ENCODE measurements around the gene KRT7.

The KRT7 gene

DNA sequence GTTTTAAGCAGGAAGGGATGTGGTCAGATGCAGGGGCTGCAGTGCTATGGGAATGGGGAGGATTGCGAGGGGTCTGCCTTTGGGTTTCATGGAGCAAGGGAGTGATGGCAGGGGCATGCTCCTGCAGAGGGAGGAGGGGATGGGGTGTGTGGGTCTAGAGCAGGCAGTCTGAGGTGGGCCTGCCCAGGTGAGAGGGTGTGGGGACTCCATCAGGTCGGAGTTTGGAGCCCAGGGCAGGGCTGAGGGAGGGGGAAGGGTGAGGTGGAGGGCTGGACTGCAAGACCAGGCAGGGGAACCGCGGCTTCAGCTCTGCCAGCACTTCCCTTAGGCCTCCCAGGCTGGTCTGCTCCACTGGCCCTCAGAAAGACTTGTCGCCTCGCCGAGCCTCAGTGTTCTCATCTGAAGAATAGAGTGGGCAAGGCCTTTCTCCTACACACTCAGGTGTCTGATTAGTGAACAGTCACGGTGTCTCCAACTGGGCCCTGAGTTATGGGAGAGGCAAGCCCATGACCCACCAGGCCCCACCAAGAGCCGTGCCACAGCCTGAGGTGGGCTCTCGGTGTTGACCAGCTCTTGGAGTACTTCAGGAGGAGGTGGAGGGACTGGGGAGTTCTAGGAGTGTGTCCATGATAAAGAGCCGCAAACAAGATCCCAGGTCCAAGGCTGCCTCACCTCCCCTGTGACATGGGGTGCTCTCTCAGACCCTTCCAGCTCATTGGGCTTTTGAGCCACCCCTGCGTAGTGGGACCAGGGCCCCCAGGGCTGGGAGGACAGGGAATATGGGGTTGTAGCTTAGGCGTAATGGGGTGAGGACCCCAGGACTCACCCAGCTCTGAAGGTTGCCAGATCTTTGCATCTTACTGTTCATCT lies 21.1 kb upstream of the KRT7 start:
- Histone ChIP-seq H3K9me2 (replicated peaks; ENCODE audit: insufficient read depth, low read length) (no peaks in the 10 kb centered on the region), H3K79me2 (ENCODE audit: insufficient read depth, low read length) (no peaks in the 10 kb centered on the region), H4K20me1 (ENCODE audit: low read depth, low read length) (no peaks in the 10 kb centered on the region), H3K4me3 (ENCODE audit: insufficient read depth, low read length, poor library complexity, severe bottlenecking) (no peak overlapping the region), H3K9ac (ENCODE audit: low read length) (no peak overlapping the region), H3K36me3 (ENCODE audit: low read length) (no peaks in the 10 kb centered on the region), H2AFZ (ENCODE audit: low read depth, low read length, severe bottlenecking) (no peak overlapping the region), H3K27ac (ENCODE audit: low read depth, low read length) (no peak overlapping the region), H3K9me3 (ENCODE audit: insufficient read depth, low read length) (no peaks in the 10 kb centered on the region), H3K4me2 (ENCODE audit: low read depth, low read length, poor library complexity, severe bottlenecking) (no peak overlapping the region), H3F3A (ENCODE audit: insufficient read depth) (no peaks in the 10 kb centered on the region), H3K27me3 (ENCODE audit: low read length) (no peaks in the 10 kb centered on the region)
- TF ChIP-seq, protein P1, sequence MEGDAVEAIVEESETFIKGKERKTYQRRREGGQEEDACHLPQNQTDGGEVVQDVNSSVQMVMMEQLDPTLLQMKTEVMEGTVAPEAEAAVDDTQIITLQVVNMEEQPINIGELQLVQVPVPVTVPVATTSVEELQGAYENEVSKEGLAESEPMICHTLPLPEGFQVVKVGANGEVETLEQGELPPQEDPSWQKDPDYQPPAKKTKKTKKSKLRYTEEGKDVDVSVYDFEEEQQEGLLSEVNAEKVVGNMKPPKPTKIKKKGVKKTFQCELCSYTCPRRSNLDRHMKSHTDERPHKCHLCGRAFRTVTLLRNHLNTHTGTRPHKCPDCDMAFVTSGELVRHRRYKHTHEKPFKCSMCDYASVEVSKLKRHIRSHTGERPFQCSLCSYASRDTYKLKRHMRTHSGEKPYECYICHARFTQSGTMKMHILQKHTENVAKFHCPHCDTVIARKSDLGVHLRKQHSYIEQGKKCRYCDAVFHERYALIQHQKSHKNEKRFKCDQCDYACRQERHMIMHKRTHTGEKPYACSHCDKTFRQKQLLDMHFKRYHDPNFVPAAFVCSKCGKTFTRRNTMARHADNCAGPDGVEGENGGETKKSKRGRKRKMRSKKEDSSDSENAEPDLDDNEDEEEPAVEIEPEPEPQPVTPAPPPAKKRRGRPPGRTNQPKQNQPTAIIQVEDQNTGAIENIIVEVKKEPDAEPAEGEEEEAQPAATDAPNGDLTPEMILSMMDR (IDR thresholded peaks at IDR 0.05; ENCODE audit: insufficient read depth, low read length, poor library complexity, severe bottlenecking): no peak
- no peak for TF ChIP-seq EZH2phosphoT487 (conservative IDR thresholded peaks at IDR 0.05; ENCODE audit: low read length)

DNA sequence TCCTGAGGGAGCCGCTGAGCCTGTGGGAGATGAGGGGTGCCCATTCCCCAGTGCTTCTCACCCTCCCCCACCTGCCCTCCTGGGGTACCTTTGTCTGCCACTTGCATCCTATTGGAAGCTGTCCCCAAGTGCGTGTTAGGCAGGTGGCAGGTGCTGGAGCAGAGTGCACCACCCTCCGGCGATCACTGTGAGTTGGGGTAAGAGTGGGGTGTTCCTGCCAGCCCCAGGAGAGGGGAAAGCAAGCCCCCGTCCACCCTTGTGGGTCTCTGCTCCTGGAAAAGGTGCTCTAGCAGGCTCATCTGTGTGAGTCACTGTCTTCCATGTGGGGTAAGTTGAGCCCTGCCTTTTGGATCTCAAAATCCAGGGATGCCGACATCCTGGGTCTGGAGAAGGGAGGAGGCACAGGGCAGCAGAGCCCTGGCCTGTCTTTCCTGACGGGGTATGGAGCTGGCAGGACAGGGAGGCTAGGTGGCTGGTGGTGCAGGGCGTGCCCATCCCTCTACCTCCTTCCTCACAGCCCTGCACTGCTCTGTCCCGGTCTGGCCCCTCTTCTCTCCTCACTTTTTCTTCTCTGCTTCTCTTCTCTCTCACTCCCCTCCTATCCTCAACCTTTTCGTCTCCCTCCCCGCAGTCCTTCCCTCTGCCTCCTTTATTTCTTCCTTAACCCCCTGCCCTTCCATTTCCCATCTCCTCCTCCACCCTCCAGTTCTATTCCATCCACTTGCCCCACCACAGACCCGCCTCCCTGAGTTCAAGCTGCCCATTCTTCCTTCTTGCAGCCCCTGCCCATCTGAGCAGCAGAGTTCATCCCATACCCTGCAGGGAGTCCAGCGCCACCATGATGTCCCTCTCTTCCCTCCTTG lies 20.1 kb upstream of the KRT7 start:
- H3K9ac ChIP-seq (ENCODE audit: low read length): no peak overlapping the region
- TF ChIP-seq EZH2phosphoT487 (conservative IDR thresholded peaks at IDR 0.05; ENCODE audit: low read length): no peak
- TF ChIP-seq, protein P1 (IDR thresholded peaks at IDR 0.05; ENCODE audit: insufficient read depth, low read length, poor library complexity, severe bottlenecking): no peak
- no peaks in the 10 kb centered on the region for H3F3A ChIP-seq (ENCODE audit: insufficient read depth)
- H2AFZ ChIP-seq (ENCODE audit: low read depth, low read length, severe bottlenecking): no peak overlapping the region
- no peaks in the 10 kb centered on the region for H3K36me3 ChIP-seq (ENCODE audit: low read length)
- no peak overlapping the region for H3K4me2 ChIP-seq (ENCODE audit: low read depth, low read length, poor library complexity, severe bottlenecking)
- no peak overlapping the region for H3K4me3 ChIP-seq (ENCODE audit: insufficient read depth, low read length, poor library complexity, severe bottlenecking)
- no peak overlapping the region for H3K27ac ChIP-seq (ENCODE audit: low read depth, low read length)
- H3K27me3 ChIP-seq (ENCODE audit: low read length): no peaks in the 10 kb centered on the region
- no peaks in the 10 kb centered on the region for H3K79me2 ChIP-seq (ENCODE audit: insufficient read depth, low read length)
- H3K9me3 ChIP-seq (ENCODE audit: insufficient read depth, low read length): no peaks in the 10 kb centered on the region
- no peaks in the 10 kb centered on the region for H4K20me1 ChIP-seq (ENCODE audit: low read depth, low read length)
- H3K9me2 ChIP-seq (replicated peaks; ENCODE audit: insufficient read depth, low read length): no peaks in the 10 kb centered on the region

DNA sequence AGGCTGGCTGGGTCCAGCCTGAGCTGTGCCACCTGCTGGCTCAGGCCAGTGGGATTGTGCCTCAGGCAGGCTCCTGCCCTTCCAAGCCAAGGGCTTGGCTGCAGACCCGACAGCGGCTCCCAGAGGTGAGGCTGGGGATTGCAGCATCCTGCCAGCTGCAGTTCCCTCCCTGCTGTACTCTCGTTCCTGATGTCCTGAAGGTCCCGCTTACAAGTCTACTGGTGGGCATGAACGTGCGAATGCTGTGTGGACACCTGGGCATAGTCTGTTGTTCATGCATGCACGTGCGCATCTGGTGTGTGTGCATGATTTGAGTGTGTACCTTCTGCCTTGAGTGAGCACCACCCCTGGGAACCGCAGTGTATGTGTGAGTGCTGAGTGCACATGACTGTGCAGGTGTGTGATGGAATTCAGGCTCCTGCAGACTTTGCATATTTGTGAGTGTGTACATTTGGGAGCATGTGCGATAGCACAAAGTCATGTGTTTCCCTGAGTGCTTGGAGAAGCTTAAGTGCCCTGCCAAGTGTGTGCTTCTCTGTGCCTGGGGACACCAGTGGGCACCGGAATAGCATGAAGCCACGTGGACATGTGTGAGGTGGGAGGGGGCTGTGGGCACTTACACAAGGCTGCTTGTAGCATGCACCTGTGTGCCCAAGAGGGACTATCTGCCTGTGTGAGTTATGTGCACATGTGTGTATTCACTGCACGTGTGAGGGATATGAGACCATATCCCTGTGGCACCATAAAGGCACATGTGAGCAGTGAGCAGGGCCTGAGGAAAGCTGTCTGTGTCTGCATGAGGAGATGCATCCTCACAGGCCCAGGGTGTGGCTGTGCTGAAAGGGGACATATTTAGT lies 19.3 kb upstream of the KRT7 start:
- Histone ChIP-seq H3K9me3 (ENCODE audit: insufficient read depth, low read length) (no peaks in the 10 kb centered on the region), H3K4me3 (ENCODE audit: insufficient read depth, low read length, poor library complexity, severe bottlenecking) (no peak overlapping the region), H3K9ac (ENCODE audit: low read length) (no peak overlapping the region), H3K27ac (ENCODE audit: low read depth, low read length) (no peak overlapping the region), H3K79me2 (ENCODE audit: insufficient read depth, low read length) (no peaks in the 10 kb centered on the region), H4K20me1 (ENCODE audit: low read depth, low read length) (no peaks in the 10 kb centered on the region), H2AFZ (ENCODE audit: low read depth, low read length, severe bottlenecking) (no peak overlapping the region), H3K9me2 (replicated peaks; ENCODE audit: insufficient read depth, low read length) (no peaks in the 10 kb centered on the region), H3F3A (ENCODE audit: insufficient read depth) (no peaks in the 10 kb centered on the region), H3K27me3 (ENCODE audit: low read length) (no peaks in the 10 kb centered on the region), H3K4me2 (ENCODE audit: low read depth, low read length, poor library complexity, severe bottlenecking) (no peak overlapping the region), H3K36me3 (ENCODE audit: low read length) (no peaks in the 10 kb centered on the region)
- TF ChIP-seq, protein P1 (IDR thresholded peaks at IDR 0.05; ENCODE audit: insufficient read depth, low read length, poor library complexity, severe bottlenecking): peak; percentile 64
- no peak for TF ChIP-seq EZH2phosphoT487 (conservative IDR thresholded peaks at IDR 0.05; ENCODE audit: low read length)
